Activated T-cell treated with anti-CD3 and anti-CD28 coated beads for 24 hours (primary cell): Measurements from ENCODE around the gene E4F1.

Experiments used
- DNase-seq: peaks from one replicate; pipeline ENCODE4 v3.0.0-alpha.2; 2020; ENCODE audit warnings: low read depth

E4F1 gene

GRCh38 chr16:2223221-2223941, at the start of gene E4F1:
Gene E4F1 (plus strand): TSS chr16:2223591. CDS start chr16:2223614, 23 bp downstream.
- peak; percentile 100 for DNase-seq

GRCh38 chr16:2173916-2174315, 49.5 kb upstream of the E4F1 start:
- no peak for DNase-seq

- no peak for DNase-seq
Measured at GRCh38 chr16:2174396-2175131, 48.8 kb upstream of the E4F1 start.

- no peak for DNase-seq
Measured at GRCh38 chr16:2175454-2175853, 47.9 kb upstream of the E4F1 start.

- DNase-seq, result no peak
Measured at GRCh38 chr16:2176047-2176446, 47.3 kb upstream of the E4F1 start.

- no peak for DNase-seq
Measured at GRCh38 chr16:2177101-2177500, 46.3 kb upstream of the E4F1 start.

- DNase-seq, result no peak
Measured at GRCh38 chr16:2177561-2177960, 45.8 kb upstream of the E4F1 start.

GRCh38 chr16:2178321-2179106, 44.9 kb upstream of the E4F1 start:
- no peak for DNase-seq

- no peak for DNase-seq
Measured at GRCh38 chr16:2179107-2179501, 44.3 kb upstream of the E4F1 start.

- no peak for DNase-seq
Measured at GRCh38 chr16:2179576-2179975, 43.8 kb upstream of the E4F1 start.

GRCh38 chr16:2180461-2180860, 42.9 kb upstream of the E4F1 start:
- DNase-seq, result no peak

GRCh38 chr16:2180962-2181923, 42.1 kb upstream of the E4F1 start:
- no peak for DNase-seq

- DNase-seq, result no peak
Measured at GRCh38 chr16:2181952-2182351, 41.4 kb upstream of the E4F1 start.

- no peak for DNase-seq
Measured at GRCh38 chr16:2183671-2184070, 39.7 kb upstream of the E4F1 start.

- DNase-seq, result no peak
Measured at GRCh38 chr16:2184346-2184745, 39.0 kb upstream of the E4F1 start.

- no peak for DNase-seq
Measured at GRCh38 chr16:2184962-2185361, 38.4 kb upstream of the E4F1 start.

- no peak for DNase-seq
Measured at GRCh38 chr16:2186064-2186463, 37.3 kb upstream of the E4F1 start.

- no peak for DNase-seq
Measured at GRCh38 chr16:2186505-2186904, 36.9 kb upstream of the E4F1 start.

- no peak for DNase-seq
Measured at GRCh38 chr16:2187212-2187611, 36.2 kb upstream of the E4F1 start.

- DNase-seq, result no peak
Measured at GRCh38 chr16:2188395-2188794, 35.0 kb upstream of the E4F1 start.

- no peak for DNase-seq
Measured at GRCh38 chr16:2189252-2189893, 34.0 kb upstream of the E4F1 start.
